VCaP (cell line): Measurements from ENCODE around the gene CERS6.

Source experiments
- H3K27ac ChIP-seq: fragments of 450-650 bp; 2 replicates; pipeline ENCODE4 v1.5.1; 2017
- CTCF ChIP-seq: fragments of 450-650 bp; conservative IDR thresholded peaks from 2 replicates; pipeline ENCODE4 v1.5.1; 2017; ENCODE audit warnings: mild to moderate bottlenecking, moderate library complexity

Gene CERS6

GRCh38 chr2:168666339-168666738 is 210.3 kb downstream of the CERS6 start:
- H3K27ac ChIP-seq = peak overlapping the region; percentile 22; the same call in 1 of the 2 replicates
- no peak for TF ChIP-seq CTCF

- peak overlapping the region; percentile 22; the same call in 1 of the 2 replicates for H3K27ac ChIP-seq
- TF ChIP-seq CTCF = no peak
Observed at GRCh38 chr2:168667156-168667555, 211.1 kb downstream of the CERS6 start.

GRCh38 chr2:168669151-168669550 is 213.1 kb downstream of the CERS6 start:
- no peak overlapping the region for H3K27ac ChIP-seq
- TF ChIP-seq CTCF = no peak

- TF ChIP-seq CTCF = no peak
- H3K27ac ChIP-seq = no peak overlapping the region
Observed at GRCh38 chr2:168670478-168670877, 214.4 kb downstream of the CERS6 start.

GRCh38 chr2:168671932-168672331 is 215.9 kb downstream of the CERS6 start:
- no peak for TF ChIP-seq CTCF
- H3K27ac ChIP-seq = no peak overlapping the region

GRCh38 chr2:168673265-168674189 is 217.5 kb downstream of the CERS6 start:
- no peak overlapping the region for H3K27ac ChIP-seq
- TF ChIP-seq CTCF = no peak

GRCh38 chr2:168678153-168678853 is 222.2 kb downstream of the CERS6 start:
- no peak for TF ChIP-seq CTCF
- peak overlapping the region; percentile 79 for H3K27ac ChIP-seq
